Measurements from ENCODE around the gene ANKRD6. TPM values are rescaled to one million over a fixed set of nuclear protein-coding genes. Genes with fewer than 3 reads are reported as not detected.

Gene ANKRD6
- total RNA-seq, 1 donor from 2014 or later = 43.5 TPM

DNA sequence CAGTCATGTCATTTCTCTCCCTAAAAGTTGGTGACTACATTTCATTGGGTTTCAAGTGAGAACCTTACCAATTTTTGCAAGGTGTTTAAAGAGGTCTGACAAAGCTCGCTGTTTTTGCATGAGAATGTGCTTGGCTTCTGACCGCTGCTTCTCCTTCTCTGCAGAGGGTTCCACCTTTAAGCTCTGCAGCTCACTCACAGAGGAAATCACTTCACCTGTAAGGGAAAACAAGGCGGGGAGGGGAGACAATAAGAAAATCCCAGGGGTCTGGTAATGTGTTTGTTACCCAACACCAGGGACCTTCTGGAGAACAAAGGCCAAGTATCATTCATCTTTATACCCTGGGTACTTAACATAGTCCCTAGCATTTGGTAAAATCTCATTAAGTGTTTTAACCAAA, 245.6 kb downstream of the ANKRD6 start:
- DNase-seq (ENCODE audit: low spot score in 2 of 2, unreplicated experiment in 2 of 2) = no peak
- Mint-ChIP-seq H3K4me1 (peaks cover 1% of the 10 kb centered on the region), H3K27ac (no peak overlapping the region), H3K4me3 (no peak overlapping the region), H3K36me3 (peaks cover 44% of the 10 kb centered on the region), H3K9me3 (no peaks in the 10 kb centered on the region), H3K27me3 (ENCODE audit: low read depth) (no peaks in the 10 kb centered on the region)
- TF ChIP-seq, protein P1, sequence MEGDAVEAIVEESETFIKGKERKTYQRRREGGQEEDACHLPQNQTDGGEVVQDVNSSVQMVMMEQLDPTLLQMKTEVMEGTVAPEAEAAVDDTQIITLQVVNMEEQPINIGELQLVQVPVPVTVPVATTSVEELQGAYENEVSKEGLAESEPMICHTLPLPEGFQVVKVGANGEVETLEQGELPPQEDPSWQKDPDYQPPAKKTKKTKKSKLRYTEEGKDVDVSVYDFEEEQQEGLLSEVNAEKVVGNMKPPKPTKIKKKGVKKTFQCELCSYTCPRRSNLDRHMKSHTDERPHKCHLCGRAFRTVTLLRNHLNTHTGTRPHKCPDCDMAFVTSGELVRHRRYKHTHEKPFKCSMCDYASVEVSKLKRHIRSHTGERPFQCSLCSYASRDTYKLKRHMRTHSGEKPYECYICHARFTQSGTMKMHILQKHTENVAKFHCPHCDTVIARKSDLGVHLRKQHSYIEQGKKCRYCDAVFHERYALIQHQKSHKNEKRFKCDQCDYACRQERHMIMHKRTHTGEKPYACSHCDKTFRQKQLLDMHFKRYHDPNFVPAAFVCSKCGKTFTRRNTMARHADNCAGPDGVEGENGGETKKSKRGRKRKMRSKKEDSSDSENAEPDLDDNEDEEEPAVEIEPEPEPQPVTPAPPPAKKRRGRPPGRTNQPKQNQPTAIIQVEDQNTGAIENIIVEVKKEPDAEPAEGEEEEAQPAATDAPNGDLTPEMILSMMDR (IDR thresholded peaks at IDR 0.05; ENCODE audit: unreplicated experiment) = no peak

DNA sequence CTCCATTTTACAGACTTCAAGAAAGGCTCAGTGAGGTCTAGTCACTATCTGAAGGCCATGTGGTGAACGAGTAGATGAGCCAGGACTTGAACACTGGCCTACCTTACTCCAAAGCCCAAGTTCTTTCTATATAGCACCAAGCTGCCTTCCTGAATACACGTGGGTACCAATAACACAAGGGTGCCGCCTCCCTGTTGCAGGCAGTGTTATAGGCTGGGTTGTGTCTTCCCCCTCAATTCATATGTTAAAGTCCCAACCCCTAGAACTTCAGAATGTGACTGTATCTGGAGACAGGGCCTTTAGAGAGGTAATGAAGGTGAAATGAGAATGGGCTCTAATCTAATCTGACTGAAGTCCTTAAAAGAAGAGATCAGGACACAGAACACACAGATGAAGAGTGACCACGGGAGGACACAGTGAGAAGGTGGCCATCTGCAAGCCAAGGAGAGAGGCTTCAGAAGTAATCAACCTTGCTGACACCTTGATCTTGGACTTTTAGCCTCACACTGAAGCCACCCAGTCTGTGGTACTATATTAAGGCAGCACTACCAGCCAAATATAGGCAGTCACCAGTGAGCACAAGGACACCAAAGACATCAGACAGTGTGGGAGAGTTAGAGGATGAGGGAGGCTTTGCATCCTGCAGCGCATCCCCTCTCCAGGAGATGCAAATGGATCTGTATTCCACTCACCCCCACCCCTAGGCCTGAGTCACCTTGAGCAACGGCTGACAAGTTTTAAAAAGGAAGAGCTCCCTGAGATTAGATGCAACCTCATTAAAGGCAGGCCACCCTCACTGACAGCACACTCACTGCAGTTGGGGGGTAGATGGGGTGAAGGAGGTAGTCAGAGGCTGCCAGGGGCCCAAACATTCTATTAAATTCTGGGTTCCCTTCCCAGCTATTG, 246.5 kb downstream of the ANKRD6 start:
- no peak for DNase-seq (ENCODE audit: low spot score in 2 of 2, unreplicated experiment in 2 of 2)
- peaks cover 1% of the 10 kb centered on the region for H3K4me1 Mint-ChIP-seq
- no peaks in the 10 kb centered on the region for H3K9me3 Mint-ChIP-seq
- TF ChIP-seq, protein P1 (IDR thresholded peaks at IDR 0.05; ENCODE audit: unreplicated experiment) = no peak
- no peak overlapping the region for H3K4me3 Mint-ChIP-seq
- H3K27ac Mint-ChIP-seq = no peak overlapping the region
- H3K36me3 Mint-ChIP-seq = peaks cover 44% of the 10 kb centered on the region
- H3K27me3 Mint-ChIP-seq (ENCODE audit: low read depth) = no peaks in the 10 kb centered on the region

DNA sequence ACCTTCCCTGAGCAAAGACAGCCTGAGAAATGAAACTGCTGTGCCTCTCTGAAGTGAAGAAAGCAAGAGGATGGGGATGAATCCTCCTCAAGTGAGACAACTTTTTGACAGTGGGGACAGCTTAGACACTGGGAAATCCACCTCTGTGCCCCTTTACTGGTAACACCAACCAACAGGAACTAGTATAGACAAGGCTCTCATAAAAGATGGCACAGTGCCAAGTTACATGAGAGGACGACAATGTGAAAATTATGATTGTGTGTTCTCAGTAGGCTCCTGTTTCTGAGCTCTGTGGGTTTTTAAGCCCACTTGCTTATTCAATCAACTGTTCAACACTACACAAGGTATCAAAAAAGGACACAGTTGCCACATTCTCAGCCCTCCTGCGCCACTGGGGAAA, 247.2 kb downstream of the ANKRD6 start:
- Mint-ChIP-seq H3K9me3 (no peaks in the 10 kb centered on the region), H3K36me3 (peaks cover 46% of the 10 kb centered on the region), H3K27ac (no peak overlapping the region), H3K27me3 (ENCODE audit: low read depth) (no peaks in the 10 kb centered on the region), H3K4me3 (no peak overlapping the region), H3K4me1 (peaks cover 1% of the 10 kb centered on the region)
- DNase-seq (ENCODE audit: low spot score in 2 of 2, unreplicated experiment in 2 of 2) = no peak
- TF ChIP-seq, protein P1 (IDR thresholded peaks at IDR 0.05; ENCODE audit: unreplicated experiment) = no peak

DNA sequence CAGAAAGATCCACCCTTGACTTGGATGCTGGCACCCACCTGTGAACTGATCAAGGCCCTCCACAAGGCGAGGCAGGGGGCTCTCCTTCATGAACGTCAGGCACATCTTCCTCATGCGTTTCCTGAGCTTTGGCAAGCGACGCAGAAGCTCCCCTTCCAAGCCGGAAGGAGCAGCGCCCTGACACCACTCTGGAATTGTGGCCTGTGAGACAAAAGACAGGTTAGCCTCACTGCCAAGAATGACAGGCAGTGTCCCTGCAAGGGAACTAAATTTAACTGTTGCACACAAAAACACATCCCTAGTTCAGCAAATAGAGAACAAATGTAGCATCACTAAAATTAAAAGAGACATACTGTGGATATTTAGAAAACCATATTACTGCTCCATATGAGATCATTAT, 247.6 kb downstream of the ANKRD6 start:
- H3K9me3 Mint-ChIP-seq = no peaks in the 10 kb centered on the region
- no peaks in the 10 kb centered on the region for H3K27me3 Mint-ChIP-seq (ENCODE audit: low read depth)
- DNase-seq (ENCODE audit: low spot score in 2 of 2, unreplicated experiment in 2 of 2) = no peak
- H3K4me3 Mint-ChIP-seq = no peak overlapping the region
- H3K27ac Mint-ChIP-seq = no peak overlapping the region
- peaks cover 45% of the 10 kb centered on the region for H3K36me3 Mint-ChIP-seq
- H3K4me1 Mint-ChIP-seq = peaks cover 1% of the 10 kb centered on the region
- TF ChIP-seq, protein P1 (IDR thresholded peaks at IDR 0.05; ENCODE audit: unreplicated experiment) = no peak

DNA sequence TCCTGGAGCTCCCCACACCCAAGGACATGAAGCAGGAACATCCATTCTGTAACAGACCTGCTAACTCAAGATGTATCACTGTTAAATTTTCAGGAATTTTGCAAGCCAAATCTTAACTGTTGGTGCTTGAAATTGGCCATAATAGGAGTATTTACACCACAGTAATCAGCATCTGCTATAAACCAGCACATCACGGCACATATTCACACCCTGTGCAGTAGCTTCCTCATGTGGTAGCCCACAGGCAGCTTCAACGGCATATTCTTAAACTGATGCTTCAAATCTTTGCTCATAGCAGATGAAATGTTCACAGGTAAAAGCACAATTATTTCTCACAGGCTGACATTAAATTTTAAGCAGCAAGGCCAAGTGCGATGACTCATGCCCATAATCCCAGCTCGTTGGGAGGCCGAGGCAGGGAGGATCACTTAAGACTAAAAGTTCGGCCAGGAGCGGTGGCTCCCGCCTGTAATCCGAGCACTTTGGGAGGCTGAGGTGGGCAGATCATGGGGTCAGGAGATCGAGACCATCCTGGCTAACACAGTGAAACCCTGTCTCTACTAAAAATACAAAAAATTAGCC, 249.1 kb downstream of the ANKRD6 start:
- no peak for DNase-seq (ENCODE audit: low spot score in 2 of 2, unreplicated experiment in 2 of 2)
- H3K27me3 Mint-ChIP-seq (ENCODE audit: low read depth) = no peaks in the 10 kb centered on the region
- no peaks in the 10 kb centered on the region for H3K9me3 Mint-ChIP-seq
- TF ChIP-seq, protein P1 (IDR thresholded peaks at IDR 0.05; ENCODE audit: unreplicated experiment) = no peak
- H3K4me3 Mint-ChIP-seq = no peak overlapping the region
- no peak overlapping the region for H3K27ac Mint-ChIP-seq
- H3K36me3 Mint-ChIP-seq = peaks cover 42% of the 10 kb centered on the region
- no peaks in the 10 kb centered on the region for H3K4me1 Mint-ChIP-seq
